Measurements from ENCODE around the gene ZNF629.

GRCh38 chr16:30755955-30756780 lies 30.8 kb downstream of the ZNF629 start:
- TF ChIP-seq CTCF (IDR thresholded peaks at IDR 0.05), result no peak
- TF ChIP-seq POLR2A (IDR thresholded peaks at IDR 0.05), result no peak
